K562 (cell line): ENCODE data around the gene ADSS2. TPM values are rescaled to one million over a fixed set of nuclear protein-coding genes. Genes with fewer than 3 reads are reported as not detected.

Source experiments
- BRD9 ChIP-seq: fragments of 450-650 bp; IDR thresholded peaks from 2 replicates; pipeline ENCODE4 v1.6.1; 2018; ENCODE audit warnings: low read depth; ENCODE audit not compliant: partially characterized antibody
- DMBX1 ChIP-seq: fragments of 250-450 bp; sonication (Bioruptor Pico); IDR thresholded peaks from 2 replicates; pipeline ENCODE4 v1.8.0; 2022; ENCODE audit warnings: inconsistent platforms, mild to moderate bottlenecking, moderate library complexity, borderline replicate concordance
- FOXK2 ChIP-seq, 2 experiments: fragments of 450-650 bp; IDR thresholded peaks in 1 of 2; conservative IDR thresholded peaks in 1 of 2; 2 replicates each; pipeline ENCODE4 v1.6.1; 2016; ENCODE audit warnings: low read depth in 2 of 2, mild to moderate bottlenecking in 1 of 2
- GTF2A2 ChIP-seq: IDR thresholded peaks from 2 replicates; pipeline ENCODE4 v1.6.1; 2016; ENCODE audit warnings: mild to moderate bottlenecking, missing genetic modification characterization, missing compliant biosample characterization
- JUN ChIP-seq, 2 experiments: sonication (generic) in 1 of 2; formaldehyde crosslinking in 1 of 2; IDR thresholded peaks; 2 replicates each; pipeline versions ENCODE4 v1.6.1 to v1.8.0; 2012 to 2022; ENCODE audit warnings: borderline replicate concordance in 2 of 2, mild to moderate bottlenecking in 2 of 2, improper control_type of control experiment in 1 of 2, low read depth in 1 of 2, low read length in 1 of 2, missing genetic modification reagents in 1 of 2
- KDM2B ChIP-seq: fragments of 250-450 bp; sonication (Bioruptor Pico); IDR thresholded peaks from 2 replicates; pipeline ENCODE4 v1.8.0; 2021; ENCODE audit warnings: mild to moderate bottlenecking, moderate library complexity
- MCM2 ChIP-seq: fragments of 450-650 bp; IDR thresholded peaks from 2 replicates; pipeline ENCODE4 v1.6.1; 2017; ENCODE audit warnings: low read depth, mild to moderate bottlenecking
- MLX ChIP-seq, 2 experiments: fragments of 450-650 bp in 1 of 2; sonication (generic) in 1 of 2; formaldehyde crosslinking; conservative IDR thresholded peaks; 2 replicates each; pipeline versions ENCODE4 v1.4.0 to v1.8.1; 2020 to 2022; ENCODE audit warnings: mild to moderate bottlenecking in 1 of 2, missing genetic modification reagents in 1 of 2
- PML ChIP-seq: IDR thresholded peaks from 2 replicates; pipeline ENCODE4 v1.6.1; 2012; ENCODE audit warnings: low read length, inconsistent platforms
- PYGO2 ChIP-seq: fragments of 450-650 bp; IDR thresholded peaks from 2 replicates; pipeline ENCODE4 v1.6.1; 2016; ENCODE audit warnings: mild to moderate bottlenecking, missing genetic modification characterization, moderate library complexity, missing compliant biosample characterization
- RFX1 ChIP-seq: fragments of 450-650 bp; IDR thresholded peaks from 2 replicates; pipeline ENCODE4 v1.6.1; 2016; ENCODE audit warnings: mild to moderate bottlenecking, moderate library complexity
- SIN3A ChIP-seq, 2 experiments: fragments of 150-350 bp in 1 of 2; IDR thresholded peaks; 2 replicates each; pipeline ENCODE4 v1.6.1; 2011 to 2016; ENCODE audit warnings: borderline replicate concordance in 2 of 2, low read depth in 2 of 2, low read length in 2 of 2, mild to moderate bottlenecking in 2 of 2, moderate library complexity in 2 of 2; ENCODE audit not compliant: control insufficient read depth in 1 of 2
- SMAD3 ChIP-seq: fragments of 450-650 bp; formaldehyde crosslinking; conservative IDR thresholded peaks from 2 replicates; pipeline ENCODE4 v1.4.0; 2020; ENCODE audit warnings: mild to moderate bottlenecking
- YBX1 ChIP-seq: fragments of 450-650 bp; IDR thresholded peaks from 2 replicates; pipeline ENCODE4 v1.7.1; 2016; ENCODE audit warnings: mild to moderate bottlenecking
- ZBTB1 ChIP-seq: sonication (generic); formaldehyde crosslinking; IDR thresholded peaks from 2 replicates; pipeline ENCODE4 v1.8.1; 2023; ENCODE audit warnings: missing genetic modification reagents, low read depth, mild to moderate bottlenecking, borderline replicate concordance
- ZBTB8A ChIP-seq: fragments of 450-650 bp; IDR thresholded peaks from 2 replicates; pipeline ENCODE4 v1.6.1; 2018; ENCODE audit warnings: mild to moderate bottlenecking, moderate library complexity; ENCODE audit not compliant: partially characterized antibody
- ZNF12 ChIP-seq: sonication (generic); formaldehyde crosslinking; IDR thresholded peaks from 2 replicates; pipeline ENCODE4 v1.4.0; 2020; ENCODE audit warnings: mild to moderate bottlenecking, missing genetic modification reagents
- polyA plus RNA-seq, 8 experiments: library from polyadenylated mRNA; depleted of rRNA in 4 of 8; stranded (reverse) in 5 of 8; unstranded in 3 of 8; fragments of >200 nt; fragmentation: Nextera tagmentation in 2 of 8; fragmentation: Illumina TruSeq in 1 of 8; extraction: Ambion mirVana in 2 of 8; extraction: Trizol in 1 of 8; gene quantifications; 2 replicates each; pipeline versions ENCODE4 v1.2.1 to v1.2.3, GENCODE V29; 2011 to 2014; ENCODE audit warnings: inconsistent platforms in 1 of 8, missing spikeins in 1 of 8
- total RNA-seq, 7 experiments: library from RNA; depleted of rRNA in 6 of 7; stranded (reverse); fragments of >200 nt in 6 of 7; fragmentation: Illumina TruSeq in 2 of 7; extraction: Trizol in 2 of 7; gene quantifications; 2 replicates each; pipeline versions ENCODE4 v1.2.1 to v1.2.3, GENCODE V29; 2011 to 2021; ENCODE audit warnings: low replicate concordance in 1 of 7
- TF ChIP-seq, protein P1 (sequence below): sonication (generic); formaldehyde crosslinking; IDR thresholded peaks from 2 replicates; pipeline ENCODE4 v1.8.0; 2022; ENCODE audit warnings: mild to moderate bottlenecking, missing genetic modification reagents
- TF ChIP-seq, protein P2 (sequence below): fragments of 250-450 bp; sonication (Bioruptor Pico); IDR thresholded peaks from 2 replicates; pipeline ENCODE4 v1.5.0; 2021

The ADSS2 gene
- total and polyA plus RNA-seq, 9 of the 15 experiments (the other 6 are each of a cell fraction or from before 2014, with no cell fraction given): 8.8 to 63.8 (median 59.4) TPM

GRCh38 chr1:244451539-244451950 lies at the start of gene ADSS2 (continued):
- TF ChIP-seq, protein P1, sequence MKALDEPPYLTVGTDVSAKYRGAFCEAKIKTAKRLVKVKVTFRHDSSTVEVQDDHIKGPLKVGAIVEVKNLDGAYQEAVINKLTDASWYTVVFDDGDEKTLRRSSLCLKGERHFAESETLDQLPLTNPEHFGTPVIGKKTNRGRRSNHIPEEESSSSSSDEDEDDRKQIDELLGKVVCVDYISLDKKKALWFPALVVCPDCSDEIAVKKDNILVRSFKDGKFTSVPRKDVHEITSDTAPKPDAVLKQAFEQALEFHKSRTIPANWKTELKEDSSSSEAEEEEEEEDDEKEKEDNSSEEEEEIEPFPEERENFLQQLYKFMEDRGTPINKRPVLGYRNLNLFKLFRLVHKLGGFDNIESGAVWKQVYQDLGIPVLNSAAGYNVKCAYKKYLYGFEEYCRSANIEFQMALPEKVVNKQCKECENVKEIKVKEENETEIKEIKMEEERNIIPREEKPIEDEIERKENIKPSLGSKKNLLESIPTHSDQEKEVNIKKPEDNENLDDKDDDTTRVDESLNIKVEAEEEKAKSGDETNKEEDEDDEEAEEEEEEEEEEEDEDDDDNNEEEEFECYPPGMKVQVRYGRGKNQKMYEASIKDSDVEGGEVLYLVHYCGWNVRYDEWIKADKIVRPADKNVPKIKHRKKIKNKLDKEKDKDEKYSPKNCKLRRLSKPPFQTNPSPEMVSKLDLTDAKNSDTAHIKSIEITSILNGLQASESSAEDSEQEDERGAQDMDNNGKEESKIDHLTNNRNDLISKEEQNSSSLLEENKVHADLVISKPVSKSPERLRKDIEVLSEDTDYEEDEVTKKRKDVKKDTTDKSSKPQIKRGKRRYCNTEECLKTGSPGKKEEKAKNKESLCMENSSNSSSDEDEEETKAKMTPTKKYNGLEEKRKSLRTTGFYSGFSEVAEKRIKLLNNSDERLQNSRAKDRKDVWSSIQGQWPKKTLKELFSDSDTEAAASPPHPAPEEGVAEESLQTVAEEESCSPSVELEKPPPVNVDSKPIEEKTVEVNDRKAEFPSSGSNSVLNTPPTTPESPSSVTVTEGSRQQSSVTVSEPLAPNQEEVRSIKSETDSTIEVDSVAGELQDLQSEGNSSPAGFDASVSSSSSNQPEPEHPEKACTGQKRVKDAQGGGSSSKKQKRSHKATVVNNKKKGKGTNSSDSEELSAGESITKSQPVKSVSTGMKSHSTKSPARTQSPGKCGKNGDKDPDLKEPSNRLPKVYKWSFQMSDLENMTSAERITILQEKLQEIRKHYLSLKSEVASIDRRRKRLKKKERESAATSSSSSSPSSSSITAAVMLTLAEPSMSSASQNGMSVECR: no peak
- TF ChIP-seq PML: no peak; the same call in 1 of the 2 replicates
- no peak for TF ChIP-seq RFX1
- no peak for TF ChIP-seq ZNF12 (CRISPR knock-in tag)
- no peak for TF ChIP-seq JUN (IDR thresholded peaks at IDR 0.05; ENCODE audit: borderline replicate concordance, low read depth, low read length)
- TF ChIP-seq JUN (CRISPR knock-in tag; IDR thresholded peaks at IDR 0.05; ENCODE audit: borderline replicate concordance): no peak
- no peak for TF ChIP-seq MLX (CRISPR knock-in tag; conservative IDR thresholded peaks at IDR 0.05)
- TF ChIP-seq YBX1: no peak
- TF ChIP-seq ZBTB1: 0 out of 2 replicates have a peak, but pooled peaks have one; percentile 21
- no peak for TF ChIP-seq PYGO2
- TF ChIP-seq ZBTB8A: no peak
- no peak for TF ChIP-seq MCM2
- TF ChIP-seq DMBX1 (CRISPR knock-in tag): peak; percentile 25; the same call in 1 of the 2 replicates
- TF ChIP-seq, protein P2, sequence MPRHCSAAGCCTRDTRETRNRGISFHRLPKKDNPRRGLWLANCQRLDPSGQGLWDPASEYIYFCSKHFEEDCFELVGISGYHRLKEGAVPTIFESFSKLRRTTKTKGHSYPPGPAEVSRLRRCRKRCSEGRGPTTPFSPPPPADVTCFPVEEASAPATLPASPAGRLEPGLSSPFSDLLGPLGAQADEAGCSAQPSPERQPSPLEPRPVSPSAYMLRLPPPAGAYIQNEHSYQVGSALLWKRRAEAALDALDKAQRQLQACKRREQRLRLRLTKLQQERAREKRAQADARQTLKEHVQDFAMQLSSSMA (CRISPR knock-in tag): 0 out of 2 replicates have a peak, but pooled peaks have one; percentile 50
- TF ChIP-seq FOXK2 (conservative IDR thresholded peaks at IDR 0.05 in 1 of 2, IDR thresholded peaks at IDR 0.05 in 1 of 2; ENCODE audit: low read depth in 2 of 2): no peak
- TF ChIP-seq SMAD3: no peak
- no peak for TF ChIP-seq GTF2A2
- peak; percentile 44 to 71; a peak in 2 of 4 replicates for TF ChIP-seq SIN3A (IDR thresholded peaks at IDR 0.05; ENCODE audit: borderline replicate concordance in 2 of 2, control insufficient read depth in 1 of 2, low read depth in 2 of 2, low read length in 2 of 2)
- peak; percentile 60; the same call in 1 of the 2 replicates for TF ChIP-seq KDM2B (CRISPR knock-in tag)
- TF ChIP-seq BRD9: no peak
